HL-60/S4 (cell line): ENCODE data around the gene C7orf57.
"Not testable (repeated sequence)": the region's sequence is repeated elsewhere in the genome, so short reads cannot be mapped to it uniquely, and the experiment has no call there.

ENCODE experiments used
- in situ Hi-C: fragments of 300-500 bp; cut with MboI; formaldehyde crosslinking; loops from 2 replicates; pipeline ENCODE4 v1.14.3; 2022; ENCODE audit warnings: low sequenced_read_pairs

The C7orf57 gene

GRCh38 chr7:48033922-48034321 lies 1.4 kb upstream of the C7orf57 start:
- in situ Hi-C loops: no loop called here

- in situ Hi-C loops: no loop called here
These were observed 680 bp downstream of the C7orf57 start for GRCh38 chr7:48035967-48036478.

GRCh38 chr7:48038815-48039506 lies 3.6 kb downstream of the C7orf57 start:
- in situ Hi-C loops: no loop called here

GRCh38 chr7:48040944-48041652 lies 5.8 kb downstream of the C7orf57 start:
- in situ Hi-C loops: no loop called here

- in situ Hi-C loops: no loop called here
These were observed 6.3 kb downstream of the C7orf57 start for GRCh38 chr7:48041653-48041970.

GRCh38 chr7:48042216-48042615 lies 6.9 kb downstream of the C7orf57 start:
- in situ Hi-C loops: no loop called here

GRCh38 chr7:48042636-48043035 lies 7.3 kb downstream of the C7orf57 start:
- in situ Hi-C loops: no loop called here

GRCh38 chr7:48045195-48045765 lies 9.9 kb downstream of the C7orf57 start:
- in situ Hi-C loops: no loop called here

GRCh38 chr7:48046458-48046857 lies 11.1 kb downstream of the C7orf57 start:
- in situ Hi-C loops: no loop called here

GRCh38 chr7:48048113-48048512 lies 12.8 kb downstream of the C7orf57 start:
- in situ Hi-C loops: no loop called here

GRCh38 chr7:48049850-48050249 lies 14.5 kb downstream of the C7orf57 start:
- in situ Hi-C loops: no loop called here

- in situ Hi-C loops: no loop called here
These were observed 17.4 kb downstream of the C7orf57 start for GRCh38 chr7:48052748-48053147.

GRCh38 chr7:48053736-48054135 lies 18.4 kb downstream of the C7orf57 start:
- in situ Hi-C loops: no loop called here

- in situ Hi-C loops: no loop called here
These were observed 23.6 kb downstream of the C7orf57 start for GRCh38 chr7:48058990-48059389.

GRCh38 chr7:48059706-48060105 lies 24.4 kb downstream of the C7orf57 start:
- in situ Hi-C loops: no loop called here

- in situ Hi-C loops: no loop called here
These were observed 28.6 kb downstream of the C7orf57 start for GRCh38 chr7:48063985-48064384.

- in situ Hi-C loops: no loop called here
These were observed 32.1 kb downstream of the C7orf57 start for GRCh38 chr7:48067475-48067874.

- in situ Hi-C loops: no loop called here
These were observed 38.9 kb downstream of the C7orf57 start for GRCh38 chr7:48074204-48074654.

GRCh38 chr7:48077423-48077822 lies 42.1 kb downstream of the C7orf57 start:
- in situ Hi-C loops: no loop called here

GRCh38 chr7:48078470-48078869 lies 43.1 kb downstream of the C7orf57 start:
- in situ Hi-C loops: no loop called here

- in situ Hi-C loops: not testable (repeated sequence)
These were observed 47.0 kb downstream of the C7orf57 start for GRCh38 chr7:48082378-48082777.
